WTC11 (cell line): ENCODE results near the gene NPC2. TPM values are rescaled to one million over a fixed set of nuclear protein-coding genes. Genes with fewer than 3 reads are reported as not detected.

Source experiments
- ATAC-seq: fragments of 200-7000 bp; cut with Tn5 transposase; 2 replicates; pipeline ENCODE4 v1.10.0; 2021; ENCODE audit warnings: mild to moderate bottlenecking, moderate library complexity
- CTCF ChIA-PET: fragments of 300-600 bp; sonication (Branson Sonifier 250); formaldehyde crosslinking; loops from one replicate; lab custom pipeline; 2021; ENCODE audit warnings: antibody characterized with exemption; lab: Charles Lee
- POLR2A ChIA-PET: fragments of 350-600 bp; sonication (Branson Sonifier 250); formaldehyde crosslinking; loops from one replicate; lab custom pipeline; 2021; ENCODE audit warnings: antibody characterized with exemption; lab: Charles Lee
- DNase-seq: peaks from one replicate; pipeline ENCODE4 v3.0.0; 2021; ENCODE audit warnings: low spot score
- H3K27ac Mint-ChIP-seq: 2 replicates; pipeline ENCODE4 v1.8.0; 2021; ENCODE audit warnings: mixed read lengths
- H3K27me3 Mint-ChIP-seq: 2 replicates; pipeline ENCODE4 v1.8.0; 2021; ENCODE audit warnings: low read depth, mild to moderate bottlenecking, moderate library complexity, mixed read lengths
- H3K36me3 Mint-ChIP-seq: 2 replicates; pipeline ENCODE4 v1.8.0; 2021; ENCODE audit warnings: mixed read lengths
- H3K4me1 Mint-ChIP-seq: 2 replicates; pipeline ENCODE4 v1.8.0; 2022; ENCODE audit warnings: mixed read lengths
- H3K4me3 Mint-ChIP-seq: 2 replicates; pipeline ENCODE4 v1.8.0; 2021; ENCODE audit warnings: mild to moderate bottlenecking, moderate library complexity, mixed read lengths
- H3K9me3 Mint-ChIP-seq: 2 replicates; pipeline ENCODE4 v1.8.0; 2021; ENCODE audit warnings: mixed read lengths
- HMGA2 ChIP-seq: fragments of 250-450 bp; sonication (Bioruptor Pico); IDR thresholded peaks from 2 replicates; pipeline ENCODE4 v1.4.0; 2021; ENCODE audit warnings: mild to moderate bottlenecking, moderate library complexity
- JAZF1 ChIP-seq: fragments of 250-450 bp; sonication (Bioruptor Pico); IDR thresholded peaks from 2 replicates; pipeline ENCODE4 v1.9.0; 2021; ENCODE audit warnings: moderate library complexity, mild to moderate bottlenecking, inconsistent platforms
- MAX ChIP-seq: sonication (generic); formaldehyde crosslinking; IDR thresholded peaks from 2 replicates; pipeline ENCODE4 v1.8.0; 2022; ENCODE audit warnings: mild to moderate bottlenecking, missing genetic modification reagents
- SP1 ChIP-seq: sonication (generic); formaldehyde crosslinking; conservative IDR thresholded peaks from 2 replicates; pipeline ENCODE4 v1.8.1; 2022; ENCODE audit warnings: missing genetic modification reagents
- TCF7 ChIP-seq: sonication (generic); formaldehyde crosslinking; IDR thresholded peaks from 2 replicates; pipeline ENCODE4 v1.8.0; 2022; ENCODE audit warnings: mild to moderate bottlenecking, low read depth, missing genetic modification reagents, moderate library complexity
- ZNF121 ChIP-seq: sonication (generic); formaldehyde crosslinking; IDR thresholded peaks from 2 replicates; pipeline ENCODE4 v1.8.0; 2023; ENCODE audit warnings: missing genetic modification reagents
- ZNF396 ChIP-seq: fragments of 250-450 bp; sonication (Bioruptor Pico); IDR thresholded peaks from 2 replicates; pipeline ENCODE4 v1.8.0; 2021; ENCODE audit warnings: mild to moderate bottlenecking, moderate library complexity, borderline replicate concordance
- ZNF671 ChIP-seq: fragments of 250-450 bp; sonication (Bioruptor Pico); IDR thresholded peaks from 2 replicates; pipeline ENCODE4 v1.8.0; 2021; ENCODE audit warnings: mild to moderate bottlenecking
- total RNA-seq: library from RNA; stranded (reverse); gene quantifications from 3 replicates; pipeline ENCODE4 v1.2.3, GENCODE V29; 2021
- TF ChIP-seq, protein P1 (sequence below): sonication (generic); formaldehyde crosslinking; IDR thresholded peaks from 2 replicates; pipeline ENCODE4 v1.8.0; 2022; ENCODE audit warnings: mild to moderate bottlenecking, missing genetic modification reagents
- TF ChIP-seq, protein P2 (sequence below): sonication (generic); formaldehyde crosslinking; IDR thresholded peaks from 2 replicates; pipeline ENCODE4 v1.8.1; 2023; ENCODE audit warnings: mild to moderate bottlenecking, moderate library complexity, missing genetic modification reagents
- TF ChIP-seq, protein P3 (sequence below): sonication (generic); formaldehyde crosslinking; IDR thresholded peaks from 2 replicates; pipeline ENCODE4 v1.8.1; 2023; ENCODE audit warnings: mild to moderate bottlenecking, missing genetic modification reagents, moderate library complexity

NPC2 gene
- total RNA-seq, 1 experiment from 2014 or later, result 139 TPM

GRCh38 chr14:74508844-74509428 lies 15.8 kb upstream of the NPC2 start:
- CTCF ChIA-PET, result interaction anchor here (0.6 to 3.1 kb wide), 44 partner anchors 8 to 359 kb away, joined by 3 to 37 read pairs (median 4); partner anchors contain the start of genes ABCD4, ISCA2, LTBP2 and NPC2
- H3K9me3 Mint-ChIP-seq, result peaks cover 5% of the 10 kb centered on the region; the same call in 1 of the 2 replicates

GRCh38 chr14:74508292-74508731 lies 15.2 kb upstream of the NPC2 start:
- H3K4me1 Mint-ChIP-seq, result peaks cover 25% of the 10 kb centered on the region
- DNase-seq, result peak; percentile 76
- peak; percentile 72; the same call in 1 of the 2 replicates for TF ChIP-seq MAX
- TF ChIP-seq, protein P1, sequence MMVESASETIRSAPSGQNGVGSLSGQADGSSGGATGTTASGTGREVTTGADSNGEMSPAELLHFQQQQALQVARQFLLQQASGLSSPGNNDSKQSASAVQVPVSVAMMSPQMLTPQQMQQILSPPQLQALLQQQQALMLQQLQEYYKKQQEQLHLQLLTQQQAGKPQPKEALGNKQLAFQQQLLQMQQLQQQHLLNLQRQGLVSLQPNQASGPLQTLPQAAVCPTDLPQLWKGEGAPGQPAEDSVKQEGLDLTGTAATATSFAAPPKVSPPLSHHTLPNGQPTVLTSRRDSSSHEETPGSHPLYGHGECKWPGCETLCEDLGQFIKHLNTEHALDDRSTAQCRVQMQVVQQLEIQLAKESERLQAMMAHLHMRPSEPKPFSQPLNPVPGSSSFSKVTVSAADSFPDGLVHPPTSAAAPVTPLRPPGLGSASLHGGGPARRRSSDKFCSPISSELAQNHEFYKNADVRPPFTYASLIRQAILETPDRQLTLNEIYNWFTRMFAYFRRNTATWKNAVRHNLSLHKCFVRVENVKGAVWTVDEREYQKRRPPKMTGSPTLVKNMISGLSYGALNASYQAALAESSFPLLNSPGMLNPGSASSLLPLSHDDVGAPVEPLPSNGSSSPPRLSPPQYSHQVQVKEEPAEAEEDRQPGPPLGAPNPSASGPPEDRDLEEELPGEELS (CRISPR knock-in tag), result 0 out of 2 replicates have a peak, but pooled peaks have one; percentile 27
- no peak for TF ChIP-seq TCF7 (CRISPR knock-in tag)
- TF ChIP-seq, protein P2, sequence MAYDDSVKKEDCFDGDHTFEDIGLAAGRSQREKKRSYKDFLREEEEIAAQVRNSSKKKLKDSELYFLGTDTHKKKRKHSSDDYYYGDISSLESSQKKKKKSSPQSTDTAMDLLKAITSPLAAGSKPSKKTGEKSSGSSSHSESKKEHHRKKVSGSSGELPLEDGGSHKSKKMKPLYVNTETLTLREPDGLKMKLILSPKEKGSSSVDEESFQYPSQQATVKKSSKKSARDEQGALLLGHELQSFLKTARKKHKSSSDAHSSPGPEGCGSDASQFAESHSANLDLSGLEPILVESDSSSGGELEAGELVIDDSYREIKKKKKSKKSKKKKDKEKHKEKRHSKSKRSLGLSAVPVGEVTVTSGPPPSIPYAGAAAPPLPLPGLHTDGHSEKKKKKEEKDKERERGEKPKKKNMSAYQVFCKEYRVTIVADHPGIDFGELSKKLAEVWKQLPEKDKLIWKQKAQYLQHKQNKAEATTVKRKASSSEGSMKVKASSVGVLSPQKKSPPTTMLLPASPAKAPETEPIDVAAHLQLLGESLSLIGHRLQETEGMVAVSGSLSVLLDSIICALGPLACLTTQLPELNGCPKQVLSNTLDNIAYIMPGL (CRISPR knock-in tag), result peak; percentile 61; the same call in 1 of the 2 replicates
- no peak for TF ChIP-seq SP1
- no peak for TF ChIP-seq ZNF396 (CRISPR knock-in tag)
- TF ChIP-seq, all 79 proteins: peak for 3
- Mint-ChIP-seq H3K9me3 (peaks cover 5% of the 10 kb centered on the region; the same call in 1 of the 2 replicates), H3K27me3 (peaks cover 8% of the 10 kb centered on the region), H3K27ac (no peak overlapping the region), H3K4me3 (no peak overlapping the region), H3K36me3 (no peaks in the 10 kb centered on the region)
- peak; percentile 92 for ATAC-seq
- ChIA-PET POLR2A (no interaction called here), CTCF (interaction anchor here (0.5 to 3.1 kb wide), 50 partner anchors 9 to 407 kb away, joined by 3 to 37 read pairs (median 4); partner anchors contain the start of genes ABCD4, ISCA2, LTBP2 and NPC2)

More at GRCh38 chr14:74508844-74509428, 15.8 kb upstream of the NPC2 start:
- no peak overlapping the region for H3K27ac Mint-ChIP-seq
- H3K4me1 Mint-ChIP-seq, result peaks cover 27% of the 10 kb centered on the region
- POLR2A ChIA-PET, result no interaction called here
- no peak for DNase-seq
- H3K36me3 Mint-ChIP-seq, result no peaks in the 10 kb centered on the region
- no peak overlapping the region for H3K4me3 Mint-ChIP-seq
- H3K27me3 Mint-ChIP-seq, result peaks cover 8% of the 10 kb centered on the region
- TF ChIP-seq, protein P2 (CRISPR knock-in tag), result 0 out of 2 replicates have a peak, but pooled peaks have one; percentile 3
- TF ChIP-seq HMGA2 (CRISPR knock-in tag), result no peak
- ATAC-seq, result no peak

- no peaks in the 10 kb centered on the region for H3K36me3 Mint-ChIP-seq
- no peak for TF ChIP-seq ZNF671 (CRISPR knock-in tag)
- TF ChIP-seq, protein P3, sequence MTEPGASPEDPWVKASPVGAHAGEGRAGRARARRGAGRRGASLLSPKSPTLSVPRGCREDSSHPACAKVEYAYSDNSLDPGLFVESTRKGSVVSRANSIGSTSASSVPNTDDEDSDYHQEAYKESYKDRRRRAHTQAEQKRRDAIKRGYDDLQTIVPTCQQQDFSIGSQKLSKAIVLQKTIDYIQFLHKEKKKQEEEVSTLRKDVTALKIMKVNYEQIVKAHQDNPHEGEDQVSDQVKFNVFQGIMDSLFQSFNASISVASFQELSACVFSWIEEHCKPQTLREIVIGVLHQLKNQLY (CRISPR knock-in tag), result no peak
- TF ChIP-seq ZNF121 (CRISPR knock-in tag), result no peak
- no peak for TF ChIP-seq JAZF1
- no peak for TF ChIP-seq ZNF396 (CRISPR knock-in tag)
- DNase-seq (no peak), ATAC-seq (no peak)
- H3K9me3 Mint-ChIP-seq, result peaks cover 5% of the 10 kb centered on the region; the same call in 1 of the 2 replicates
- no peak overlapping the region for H3K27ac Mint-ChIP-seq
- ChIA-PET CTCF (interaction anchor here (0.5 to 3.1 kb wide), 30 partner anchors 8 to 407 kb away, joined by 3 to 37 read pairs (median 4); partner anchors contain the start of genes ABCD4, ISCA2, LTBP2 and NPC2), POLR2A (interaction anchor here (0.6 kb wide), 1 partner anchor 115 kb away, joined by 4 read pairs; no protein-coding TSS in a partner anchor)
- H3K4me1 Mint-ChIP-seq, result peaks cover 25% of the 10 kb centered on the region
- H3K27me3 Mint-ChIP-seq, result peaks cover 8% of the 10 kb centered on the region
- no peak overlapping the region for H3K4me3 Mint-ChIP-seq
Measured at GRCh38 chr14:74507840-74508239, 14.7 kb upstream of the NPC2 start.
